Measurements from ENCODE around the gene MARVELD1. TPM values are rescaled to one million over a fixed set of nuclear protein-coding genes. Genes with fewer than 3 reads are reported as not detected.

The MARVELD1 gene
- total RNA-seq, 1 donor: 5.5 TPM

- Histone ChIP-seq H3K27me3 (ENCODE audit: insufficient read depth, low read length) (peaks cover 3% of the 10 kb centered on the region), H3K4me1 (ENCODE audit: insufficient read depth, low read length) (peaks cover 21% of the 10 kb centered on the region), H3K4me3 (ENCODE audit: low read length) (no peak overlapping the region), H3K9me3 (ENCODE audit: low read depth, low read length) (no peaks in the 10 kb centered on the region)
These were observed 4.3 kb upstream of the MARVELD1 start for GRCh38 chr10:97708976-97709946.

DNA sequence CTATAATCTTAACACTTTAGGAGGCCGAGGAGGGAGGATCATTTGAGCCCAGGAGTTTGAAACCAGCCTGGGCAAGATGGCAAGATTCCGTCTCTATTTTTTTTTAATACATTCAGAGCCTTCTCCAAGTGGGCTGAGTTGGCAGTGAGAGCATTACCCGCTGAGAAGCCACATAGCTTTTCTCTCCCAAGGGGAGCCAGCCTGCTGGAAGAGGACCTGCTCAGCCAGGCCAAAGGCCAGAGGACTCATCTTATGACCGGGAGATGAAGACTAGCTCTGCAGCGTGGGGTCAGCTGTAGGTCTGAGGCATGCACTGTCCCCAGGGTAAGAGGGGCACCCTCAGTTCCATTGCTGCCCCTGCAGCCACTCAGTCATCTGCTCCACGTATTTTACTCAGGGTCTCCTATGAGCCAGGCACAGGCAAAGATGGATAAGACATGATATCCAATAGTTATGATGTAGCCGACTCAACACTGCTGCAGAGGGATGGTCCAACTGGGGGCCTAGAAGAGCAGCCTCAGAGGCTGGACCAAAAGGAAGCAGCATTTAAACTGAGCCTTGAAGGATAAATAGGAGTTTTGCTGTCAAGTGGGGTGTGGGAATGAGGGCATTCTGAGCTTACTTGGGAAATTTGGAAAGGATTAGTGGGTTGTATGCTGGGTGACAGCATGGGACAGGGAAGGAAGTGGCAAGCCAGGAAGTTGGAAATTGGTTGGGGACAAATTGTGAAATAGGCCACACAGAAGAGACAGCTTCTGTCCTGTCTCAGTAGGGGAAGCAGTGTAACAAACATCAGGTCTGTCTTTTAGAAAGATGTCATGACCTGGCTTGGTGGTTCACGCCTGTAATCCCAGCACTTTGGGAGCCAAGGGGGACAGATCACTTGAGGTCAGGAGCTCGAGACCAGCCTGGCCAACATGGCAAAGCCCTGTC, 1.6 kb upstream of the MARVELD1 start:
- H3K4me1 ChIP-seq (ENCODE audit: insufficient read depth, low read length): peaks cover 34% of the 10 kb centered on the region
- no peak overlapping the region for H3K4me3 ChIP-seq (ENCODE audit: low read length)
- no peaks in the 10 kb centered on the region for H3K9me3 ChIP-seq (ENCODE audit: low read depth, low read length)
- peaks cover 3% of the 10 kb centered on the region for H3K27me3 ChIP-seq (ENCODE audit: insufficient read depth, low read length)

DNA sequence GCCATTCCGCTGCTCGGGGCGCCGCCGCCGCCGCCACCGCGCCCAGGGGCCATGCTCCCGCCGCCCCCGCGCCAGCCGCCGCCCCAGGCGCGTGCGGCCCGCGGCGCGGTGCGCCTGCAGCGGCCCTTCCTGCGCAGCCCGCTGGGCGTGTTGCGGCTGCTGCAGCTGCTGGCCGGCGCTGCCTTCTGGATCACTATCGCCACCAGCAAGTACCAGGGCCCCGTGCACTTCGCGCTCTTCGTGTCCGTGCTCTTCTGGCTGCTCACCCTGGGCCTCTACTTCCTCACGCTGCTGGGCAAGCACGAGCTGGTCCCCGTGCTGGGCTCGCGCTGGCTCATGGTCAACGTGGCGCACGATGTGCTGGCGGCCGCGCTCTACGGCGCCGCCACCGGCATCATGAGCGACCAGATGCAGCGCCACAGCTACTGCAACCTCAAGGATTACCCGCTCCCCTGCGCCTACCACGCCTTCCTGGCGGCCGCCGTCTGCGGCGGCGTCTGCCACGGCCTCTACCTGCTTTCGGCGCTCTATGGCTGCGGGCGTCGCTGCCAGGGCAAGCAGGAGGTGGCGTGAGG, 383 bp downstream of the MARVELD1 start:
- Histone ChIP-seq H3K27me3 (ENCODE audit: insufficient read depth, low read length) (peaks cover 3% of the 10 kb centered on the region), H3K9me3 (ENCODE audit: low read depth, low read length) (no peaks in the 10 kb centered on the region), H3K4me1 (ENCODE audit: insufficient read depth, low read length) (peaks cover 45% of the 10 kb centered on the region), H3K4me3 (ENCODE audit: low read length) (peak overlapping the region; percentile 34)

DNA sequence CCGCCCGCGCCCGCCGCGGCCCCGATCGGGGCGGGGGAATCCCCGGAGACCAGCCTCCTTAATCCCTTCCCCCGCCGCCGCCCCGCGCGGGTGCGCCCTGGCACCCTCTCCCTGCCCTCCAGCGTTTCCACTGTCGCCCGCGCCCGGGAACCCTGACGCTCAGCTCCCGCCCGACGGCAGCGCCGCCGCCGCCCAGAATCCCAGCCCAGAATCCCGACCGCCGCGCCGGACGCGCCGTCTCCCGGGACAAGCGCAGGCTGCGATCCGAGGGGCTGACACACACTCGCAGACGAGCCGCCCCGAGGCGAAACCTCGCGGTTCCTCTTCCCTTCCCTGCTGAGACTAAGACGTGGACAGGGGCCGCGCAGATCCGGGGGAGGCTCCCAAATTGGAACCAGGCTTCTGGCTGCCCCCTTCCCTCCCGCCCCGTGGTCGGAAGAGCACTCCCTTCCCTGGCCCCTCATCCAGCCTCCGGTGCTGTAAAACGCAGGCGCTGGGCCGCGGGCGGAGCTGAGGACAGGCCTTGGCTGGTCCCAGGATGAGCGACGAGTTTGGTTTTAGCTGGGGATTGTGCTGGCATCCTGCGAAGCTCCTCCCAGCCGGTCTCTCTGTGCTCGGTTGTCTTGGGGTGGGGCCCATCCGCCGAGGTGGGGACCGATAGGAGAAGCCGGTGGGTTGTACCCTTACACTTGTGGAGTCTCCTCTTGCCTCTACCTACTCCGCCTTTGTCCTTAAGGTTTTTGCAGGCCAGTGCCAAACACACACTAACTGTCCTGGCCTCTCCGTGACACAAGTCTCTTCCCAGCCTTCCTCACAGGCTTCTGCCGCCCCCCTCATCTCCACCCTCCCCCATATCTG, 1.1 kb downstream of the MARVELD1 start:
- Histone ChIP-seq H3K4me3 (ENCODE audit: low read length) (peak overlapping the region; percentile 34), H3K4me1 (ENCODE audit: insufficient read depth, low read length) (peaks cover 49% of the 10 kb centered on the region), H3K9me3 (ENCODE audit: low read depth, low read length) (no peaks in the 10 kb centered on the region), H3K27me3 (ENCODE audit: insufficient read depth, low read length) (peaks cover 3% of the 10 kb centered on the region)

DNA sequence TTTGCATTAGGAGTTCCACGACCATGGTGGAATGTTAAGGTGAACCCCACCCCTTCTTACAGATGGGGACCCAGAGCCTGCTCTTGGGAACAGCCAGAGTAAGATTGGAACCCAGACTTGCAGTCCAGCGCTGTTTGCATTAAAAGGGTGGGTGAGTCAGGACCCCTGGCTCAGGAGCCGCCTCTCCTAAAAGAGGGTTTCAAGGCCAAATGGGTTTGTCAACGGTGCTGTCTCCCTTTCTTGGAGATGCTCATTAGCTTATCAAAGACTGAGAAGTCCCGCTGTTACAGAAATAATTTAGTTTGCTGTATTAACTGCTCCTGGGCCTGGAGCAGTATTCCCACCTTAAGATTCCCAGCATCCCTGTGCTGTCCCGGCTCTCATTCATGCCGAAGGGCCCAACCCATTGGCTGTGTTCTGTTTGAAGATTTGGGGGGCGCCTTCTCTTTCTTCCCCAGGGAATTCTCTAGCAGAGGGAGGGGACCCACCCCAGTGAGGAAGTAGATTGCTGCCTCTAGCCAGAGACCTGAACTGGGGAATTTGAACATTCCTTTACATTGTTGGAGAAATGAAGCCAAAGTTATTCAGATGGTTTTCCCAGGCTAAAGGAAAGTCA, 1.8 kb downstream of the MARVELD1 start:
- Histone ChIP-seq H3K27me3 (ENCODE audit: insufficient read depth, low read length) (no peaks in the 10 kb centered on the region), H3K4me1 (ENCODE audit: insufficient read depth, low read length) (peaks cover 49% of the 10 kb centered on the region), H3K4me3 (ENCODE audit: low read length) (no peak overlapping the region), H3K9me3 (ENCODE audit: low read depth, low read length) (no peaks in the 10 kb centered on the region)

DNA sequence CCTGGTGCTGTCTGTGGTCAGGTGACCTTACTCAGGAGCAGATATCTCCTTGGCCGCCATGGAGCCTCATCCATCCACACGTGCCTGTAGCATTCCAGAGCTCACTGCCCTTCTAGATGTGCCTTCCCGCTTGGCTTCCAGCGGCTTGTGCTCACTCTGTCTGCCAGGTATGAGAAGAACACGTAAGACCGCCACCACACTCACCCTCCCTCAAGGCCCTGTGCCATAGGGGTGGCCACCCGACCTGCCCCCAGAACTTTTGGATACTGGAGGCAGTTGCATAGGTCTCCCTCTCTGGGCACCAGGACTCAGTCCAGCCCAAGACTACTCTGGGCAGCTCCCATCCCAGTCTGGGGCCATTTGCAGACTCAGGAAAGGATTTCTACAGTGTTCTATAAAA, 4.1 kb downstream of the MARVELD1 start:
- no peaks in the 10 kb centered on the region for H3K27me3 ChIP-seq (ENCODE audit: insufficient read depth, low read length)
- H3K9me3 ChIP-seq (ENCODE audit: low read depth, low read length): no peaks in the 10 kb centered on the region
- H3K4me1 ChIP-seq (ENCODE audit: insufficient read depth, low read length): peaks cover 38% of the 10 kb centered on the region
- no peak overlapping the region for H3K4me3 ChIP-seq (ENCODE audit: low read length)

- Histone ChIP-seq H3K9me3 (ENCODE audit: low read depth, low read length) (no peaks in the 10 kb centered on the region), H3K27me3 (ENCODE audit: insufficient read depth, low read length) (no peaks in the 10 kb centered on the region), H3K4me3 (ENCODE audit: low read length) (no peak overlapping the region), H3K4me1 (ENCODE audit: insufficient read depth, low read length) (peaks cover 33% of the 10 kb centered on the region)
These were observed 4.6 kb downstream of the MARVELD1 start for GRCh38 chr10:97718178-97718577.

DNA sequence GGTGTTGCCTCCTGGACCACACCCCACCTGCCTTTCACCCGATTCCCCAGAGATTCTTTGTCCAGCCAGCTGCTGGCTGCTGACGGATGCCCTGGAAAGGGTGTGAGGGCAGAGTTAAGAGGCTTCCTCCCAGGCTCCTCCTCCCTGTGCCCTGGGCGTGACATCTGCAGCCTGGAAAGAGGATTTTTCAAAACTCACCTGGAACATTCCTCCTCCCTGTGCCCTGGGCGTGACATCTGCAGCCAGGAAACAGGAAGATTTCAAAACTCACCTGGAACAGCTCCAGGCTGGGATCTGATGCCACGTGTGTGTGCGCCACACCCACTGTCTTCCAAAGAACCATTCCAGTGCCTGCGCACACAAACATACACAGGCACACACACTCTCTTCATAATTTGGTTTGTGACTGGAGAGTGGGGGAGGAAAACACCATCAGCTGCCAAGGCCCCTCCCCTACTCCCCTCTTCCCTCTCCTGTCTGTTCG, 5.2 kb downstream of the MARVELD1 start:
- Histone ChIP-seq H3K4me3 (ENCODE audit: low read length) (no peak overlapping the region), H3K9me3 (ENCODE audit: low read depth, low read length) (no peaks in the 10 kb centered on the region), H3K27me3 (ENCODE audit: insufficient read depth, low read length) (no peaks in the 10 kb centered on the region), H3K4me1 (ENCODE audit: insufficient read depth, low read length) (peaks cover 30% of the 10 kb centered on the region)

DNA sequence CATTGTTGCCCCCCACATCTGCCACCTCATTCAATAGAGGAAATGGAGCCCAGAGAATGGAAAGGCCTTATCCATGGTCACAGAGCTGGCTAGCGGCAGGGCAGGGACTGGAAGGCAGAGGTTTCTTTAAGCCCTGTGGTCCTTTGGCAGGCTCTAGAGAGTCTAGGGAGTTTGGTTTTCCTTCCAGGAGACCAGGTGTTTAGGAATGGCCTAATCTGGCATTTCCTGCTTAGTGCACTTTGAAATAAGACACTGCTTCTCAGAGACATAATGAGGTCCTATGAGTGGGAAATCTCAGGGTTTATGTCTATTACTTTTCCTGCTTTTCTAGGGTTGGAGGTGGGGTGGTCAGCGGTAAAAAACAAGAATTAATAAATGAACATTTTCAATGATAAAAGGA, 6.1 kb downstream of the MARVELD1 start:
- Histone ChIP-seq H3K9me3 (ENCODE audit: low read depth, low read length) (no peaks in the 10 kb centered on the region), H3K4me1 (ENCODE audit: insufficient read depth, low read length) (peaks cover 25% of the 10 kb centered on the region), H3K27me3 (ENCODE audit: insufficient read depth, low read length) (no peaks in the 10 kb centered on the region), H3K4me3 (ENCODE audit: low read length) (no peak overlapping the region)

DNA sequence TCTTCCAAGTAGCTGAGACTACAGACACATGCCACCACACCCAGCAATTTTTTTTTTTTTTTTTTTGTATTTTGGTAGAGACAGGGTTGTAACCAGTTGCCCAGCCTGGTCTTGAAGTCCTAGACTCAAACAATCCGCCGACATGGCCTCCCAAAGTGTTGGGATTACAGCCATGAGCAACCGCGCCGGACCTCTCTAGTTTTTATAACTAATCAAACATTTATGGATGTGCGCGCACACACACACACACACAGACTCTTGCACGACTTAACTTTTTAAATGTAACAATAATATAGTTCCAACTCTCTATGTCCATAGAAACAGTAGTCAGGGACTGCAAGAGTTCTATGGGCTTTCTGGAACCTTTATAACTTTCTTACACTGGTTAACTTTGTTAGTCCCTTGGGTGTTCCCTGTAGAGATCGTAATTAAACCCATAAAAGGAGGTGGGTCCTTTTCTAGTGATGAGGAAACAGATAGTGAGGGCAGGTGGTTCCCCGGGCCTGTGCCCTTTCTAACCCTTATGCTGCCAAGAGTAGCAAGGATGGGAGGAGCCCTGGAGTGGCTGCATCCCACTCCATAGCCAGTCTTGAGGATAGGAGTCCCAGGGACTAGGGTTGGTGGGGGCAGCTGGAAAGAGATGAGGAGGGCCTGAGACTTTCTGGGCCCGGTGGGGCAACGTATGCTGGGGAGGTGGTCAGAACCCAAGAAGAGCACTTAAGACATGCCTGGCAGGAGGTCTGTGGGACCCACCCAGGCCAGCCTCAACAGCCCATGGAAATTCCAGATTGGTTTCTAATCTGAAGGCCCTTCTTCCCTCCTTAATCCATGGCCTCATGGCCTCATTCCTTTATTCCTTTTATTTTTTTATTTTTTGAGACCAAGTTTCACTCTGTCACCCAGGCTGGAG, 8.6 kb downstream of the MARVELD1 start:
- H3K4me3 ChIP-seq (ENCODE audit: low read length): no peak overlapping the region
- H3K4me1 ChIP-seq (ENCODE audit: insufficient read depth, low read length): peaks cover 15% of the 10 kb centered on the region

GRCh38 chr10:97723001-97723400, 9.5 kb downstream of the MARVELD1 start:
- no peaks in the 10 kb centered on the region for H3K9me3 ChIP-seq (ENCODE audit: low read depth, low read length)

More for the DNA sequence above, 8.6 kb downstream of the MARVELD1 start:
- no peaks in the 10 kb centered on the region for H3K27me3 ChIP-seq (ENCODE audit: insufficient read depth, low read length)
- no peaks in the 10 kb centered on the region for H3K9me3 ChIP-seq (ENCODE audit: low read depth, low read length)

DNA sequence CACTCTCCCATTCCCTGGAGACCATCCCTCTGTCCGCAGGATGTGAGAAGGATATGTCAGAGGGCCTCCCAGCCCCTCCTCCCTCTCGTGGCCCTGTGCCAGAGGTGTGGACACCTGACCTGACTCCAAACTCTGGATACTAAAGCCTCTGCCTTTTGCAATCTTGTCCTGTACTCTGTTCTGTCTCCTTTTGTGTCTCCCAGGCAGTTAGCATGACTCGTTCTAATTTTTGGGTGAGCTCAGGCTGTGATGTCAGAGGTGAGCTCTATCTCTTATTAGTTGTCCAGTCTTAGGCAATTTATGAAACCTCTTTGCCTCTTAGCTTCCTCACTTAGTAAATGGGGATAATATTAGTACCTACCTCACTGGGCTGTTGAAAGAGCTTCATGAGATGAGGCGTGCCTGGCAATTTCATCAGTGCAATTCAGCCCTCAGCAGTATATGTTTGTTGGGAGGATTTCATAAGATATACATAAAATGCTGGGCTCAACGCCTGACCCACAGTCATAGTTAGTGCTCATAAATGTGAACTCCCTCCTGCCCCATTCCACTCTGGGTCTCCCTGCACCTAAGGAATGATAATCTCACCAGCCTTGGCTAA, 10.9 kb downstream of the MARVELD1 start:
- no peak overlapping the region for H3K4me3 ChIP-seq (ENCODE audit: low read length)
- H3K9me3 ChIP-seq (ENCODE audit: low read depth, low read length): no peaks in the 10 kb centered on the region
- H3K4me1 ChIP-seq (ENCODE audit: insufficient read depth, low read length): no peaks in the 10 kb centered on the region
- no peaks in the 10 kb centered on the region for H3K27me3 ChIP-seq (ENCODE audit: insufficient read depth, low read length)

More at GRCh38 chr10:97723001-97723400, 9.5 kb downstream of the MARVELD1 start:
- Histone ChIP-seq H3K4me3 (ENCODE audit: low read length) (no peak overlapping the region), H3K27me3 (ENCODE audit: insufficient read depth, low read length) (no peaks in the 10 kb centered on the region), H3K4me1 (ENCODE audit: insufficient read depth, low read length) (peaks cover 12% of the 10 kb centered on the region)
